GM03348 (cell line): ENCODE measurements around the gene OR10D3.
"Not testable (repeated sequence)": the region's sequence is repeated elsewhere in the genome, so short reads cannot be mapped to it uniquely, and the experiment has no call there.

Experiments
- DNase-seq: peaks from one replicate; pipeline ENCODE4 v3.0.0; 2012; ENCODE audit warnings: low spot score

OR10D3 gene

GRCh38 chr11:124194293-124195188 lies 11.4 kb downstream of the OR10D3 start:
- DNase-seq = no peak

GRCh38 chr11:124195189-124195734 lies 12.1 kb downstream of the OR10D3 start:
- peak; percentile 58 for DNase-seq

- no peak for DNase-seq
Observed at GRCh38 chr11:124197999-124198398, 14.9 kb downstream of the OR10D3 start.

DNA sequence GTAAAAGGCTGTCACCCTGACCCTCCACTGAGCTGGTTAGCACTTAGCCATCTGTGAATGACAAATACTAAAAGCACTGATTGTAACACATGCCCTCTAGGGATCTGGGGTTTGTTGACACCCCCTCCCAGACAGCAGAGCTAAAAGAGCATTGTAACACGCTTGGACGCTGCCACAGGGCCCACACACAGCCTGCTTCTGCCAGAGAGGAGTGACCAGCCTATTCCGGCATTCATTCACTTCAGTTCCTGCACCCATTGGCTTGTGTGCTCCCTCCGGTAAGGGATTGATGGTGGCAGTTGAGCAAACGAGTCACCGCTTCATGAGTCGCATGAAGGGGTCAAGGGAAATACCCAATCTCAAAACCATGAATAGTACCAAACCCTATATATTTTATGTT lies 15.8 kb downstream of the OR10D3 start:
- DNase-seq = no peak

GRCh38 chr11:124199702-124200101 lies 16.6 kb downstream of the OR10D3 start:
- DNase-seq = no peak

DNA sequence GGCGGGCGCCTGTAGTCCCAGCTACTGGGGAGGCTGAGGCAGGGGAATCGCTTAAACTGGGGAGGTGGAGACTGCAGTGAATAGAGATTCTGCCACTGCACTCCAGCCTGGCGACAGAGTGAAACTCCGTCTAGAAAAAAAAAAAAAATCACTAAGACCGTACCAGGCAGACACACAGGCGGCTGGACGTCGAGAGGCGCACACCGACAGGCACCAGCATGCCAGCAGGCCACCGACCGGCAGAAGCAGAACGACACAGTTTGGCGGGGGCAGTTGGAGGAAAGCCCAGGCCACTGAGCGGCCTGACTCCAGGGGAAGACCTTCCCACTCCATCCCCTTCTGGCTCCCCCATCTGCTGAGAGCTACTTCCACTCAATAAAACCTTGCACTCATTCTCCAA lies 17.5 kb downstream of the OR10D3 start:
- no peak for DNase-seq

DNA sequence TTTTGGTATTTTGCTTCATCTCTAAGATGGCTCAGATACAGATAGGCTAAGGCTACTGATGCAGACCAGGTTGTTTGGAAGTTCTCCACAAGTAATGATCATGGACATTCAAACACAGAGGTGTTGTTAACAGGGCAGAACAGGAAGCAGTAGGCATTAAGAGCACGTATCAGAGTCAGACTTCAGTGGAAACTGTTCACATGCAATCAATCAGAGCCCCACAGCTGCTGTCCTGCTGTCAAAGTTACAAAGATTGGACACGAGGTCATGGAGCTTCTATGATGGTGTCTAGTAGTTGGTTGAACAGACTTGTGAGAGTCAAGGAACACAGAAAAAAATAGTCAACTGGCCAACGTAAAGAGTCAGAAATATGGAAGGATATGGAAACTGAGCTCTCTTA lies 19.8 kb downstream of the OR10D3 start:
- DNase-seq = no peak

GRCh38 chr11:124204008-124204407 lies 20.9 kb downstream of the OR10D3 start:
- no peak for DNase-seq

GRCh38 chr11:124207102-124207792 lies 24.1 kb downstream of the OR10D3 start:
- DNase-seq = no peak

- no peak for DNase-seq
Observed at GRCh38 chr11:124209824-124210357, 26.7 kb downstream of the OR10D3 start.

DNA sequence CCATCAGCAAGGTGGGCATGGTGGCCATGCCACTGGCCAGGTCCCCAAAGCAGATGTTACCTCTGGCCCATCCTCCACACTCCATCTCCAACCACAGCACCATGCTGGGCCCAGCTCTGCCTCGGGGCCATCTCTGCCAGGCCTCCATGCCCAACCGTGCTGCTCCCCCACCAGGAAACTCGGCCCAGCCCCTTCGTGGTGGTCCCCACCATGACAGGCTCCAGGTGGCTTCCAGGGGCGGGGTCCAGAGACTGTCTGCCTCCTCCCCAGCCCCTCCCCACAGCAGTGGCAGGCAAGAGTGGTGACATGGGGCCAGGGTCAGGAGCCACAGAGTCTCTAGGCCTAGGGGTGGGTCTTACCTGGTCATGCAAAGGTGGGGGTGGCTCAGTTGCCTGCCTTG lies 27.3 kb downstream of the OR10D3 start:
- DNase-seq = no peak

DNA sequence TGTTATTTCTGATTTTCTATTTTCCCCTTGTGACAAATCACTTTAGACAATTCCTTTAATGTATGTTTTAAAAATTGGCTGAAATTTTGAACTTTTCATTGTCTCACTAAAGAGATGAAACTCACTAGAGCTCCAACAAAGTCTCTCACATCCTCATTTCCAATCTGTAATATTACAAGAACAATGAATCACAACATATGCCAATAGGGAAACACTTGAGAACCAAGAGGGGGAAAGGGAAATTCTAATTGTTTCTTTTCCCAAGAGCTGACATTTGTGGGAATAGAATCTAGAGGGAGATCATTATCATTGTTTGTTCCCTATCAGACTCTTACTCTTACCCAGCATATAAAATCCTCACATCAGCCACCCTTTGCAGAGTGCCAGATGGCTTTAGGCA lies 28.2 kb downstream of the OR10D3 start:
- DNase-seq = no peak

- DNase-seq = no peak
Observed at GRCh38 chr11:124214027-124214426, 30.9 kb downstream of the OR10D3 start.

DNA sequence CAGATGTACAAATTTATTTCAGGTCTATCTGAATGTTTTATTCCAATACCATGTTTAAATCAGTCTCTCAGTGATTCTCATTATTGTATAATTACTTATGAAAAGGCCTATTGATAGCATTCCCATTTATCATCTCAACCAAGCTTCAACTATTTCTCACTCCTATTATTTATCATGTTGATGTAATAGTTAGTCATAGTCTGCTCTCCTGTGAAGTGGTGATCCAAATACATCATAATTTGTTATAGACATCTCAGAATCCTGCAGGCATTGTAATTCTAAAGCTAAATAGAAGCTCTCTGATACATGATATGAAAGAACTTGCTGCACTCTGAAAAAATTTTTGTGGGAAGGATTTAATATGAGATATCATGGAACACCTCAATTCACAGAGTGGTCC lies 36.0 kb downstream of the OR10D3 start:
- no peak for DNase-seq

GRCh38 chr11:124222407-124222806 lies 39.3 kb downstream of the OR10D3 start:
- no peak for DNase-seq

DNA sequence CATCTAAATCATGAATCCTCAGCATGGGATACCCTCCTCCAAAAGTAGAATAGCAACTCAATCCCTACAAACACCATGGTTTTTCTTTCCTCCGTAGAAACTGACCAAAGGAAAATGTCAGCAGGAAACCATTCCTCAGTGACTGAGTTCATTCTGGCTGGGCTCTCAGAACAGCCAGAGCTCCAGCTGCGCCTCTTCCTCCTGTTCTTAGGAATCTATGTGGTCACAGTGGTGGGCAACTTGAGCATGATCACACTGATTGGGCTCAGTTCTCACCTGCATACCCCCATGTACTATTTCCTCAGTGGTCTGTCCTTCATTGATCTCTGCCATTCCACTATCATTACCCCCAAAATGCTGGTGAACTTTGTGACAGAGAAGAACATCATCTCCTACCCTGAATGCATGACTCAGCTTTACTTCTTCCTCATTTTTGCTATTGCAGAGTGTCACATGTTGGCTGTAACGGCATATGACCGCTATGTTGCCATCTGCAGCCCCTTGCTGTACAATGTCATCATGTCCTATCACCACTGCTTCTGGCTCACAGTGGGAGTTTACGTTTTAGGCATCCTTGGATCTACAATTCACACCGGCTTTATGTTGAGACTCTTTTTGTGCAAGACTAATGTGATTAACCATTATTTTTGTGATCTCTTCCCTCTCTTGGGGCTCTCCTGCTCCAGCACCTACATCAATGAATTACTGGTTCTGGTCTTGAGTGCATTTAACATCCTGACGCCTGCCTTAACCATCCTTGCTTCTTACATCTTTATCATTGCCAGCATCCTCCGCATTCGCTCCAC lies 41.7 kb downstream of the OR10D3 start:
- DNase-seq = not testable (repeated sequence)

- no peak for DNase-seq
Observed at GRCh38 chr11:124225471-124225870, 42.3 kb downstream of the OR10D3 start.

DNA sequence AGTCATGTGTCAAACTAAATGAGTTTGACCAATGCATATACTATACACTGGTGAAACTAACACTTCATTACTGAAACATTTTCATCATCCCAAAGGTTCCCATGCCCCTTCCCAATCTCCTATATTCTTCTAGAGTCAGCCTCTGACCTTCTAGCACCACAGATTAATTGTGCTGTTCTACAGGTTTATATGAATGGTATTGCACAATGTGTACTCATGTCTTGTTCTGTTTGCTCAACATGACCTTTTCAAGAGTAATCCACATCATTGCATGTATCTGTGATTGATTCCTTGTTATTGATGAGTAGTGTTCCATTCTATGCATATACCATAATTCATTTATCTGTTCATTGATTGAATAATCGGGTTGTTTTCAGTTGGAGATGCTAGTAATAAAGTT lies 50.2 kb downstream of the OR10D3 start:
- DNase-seq = no peak
